H7 (cell line): ENCODE results near the gene B9D1. TPM values are rescaled to one million over a fixed set of nuclear protein-coding genes. Genes with fewer than 3 reads are reported as not detected.

Experiments used
- DNase-seq: peaks from one replicate; pipeline ENCODE4 v3.0.0; 2012
- H3K27me3 ChIP-seq: 2 replicates; pipeline ENCODE4 v1.6.0; 2011; ENCODE audit warnings: mild to moderate bottlenecking, low read length; ENCODE audit not compliant: control insufficient read depth, insufficient read depth
- H3K36me3 ChIP-seq: replicated peaks from 2 replicates; pipeline ENCODE4 v1.5.1; 2011; ENCODE audit warnings: low read length; ENCODE audit not compliant: control insufficient read depth, insufficient read depth
- H3K4me3 ChIP-seq: 2 replicates; pipeline ENCODE4 v1.5.1; 2011; ENCODE audit warnings: low read depth, mild to moderate bottlenecking, control low read depth, low read length, moderate library complexity; ENCODE audit not compliant: insufficient read depth
- total RNA-seq: library from RNA; depleted of rRNA; stranded (reverse); fragments of >200 nt; shearing (Covaris generic); gene quantifications from 2 replicates; pipeline ENCODE4 v1.2.3, GENCODE V29; 2014; rRNA removed

B9D1 gene
- total RNA-seq, 1 experiment from 2014 or later = 61.5 TPM

DNA sequence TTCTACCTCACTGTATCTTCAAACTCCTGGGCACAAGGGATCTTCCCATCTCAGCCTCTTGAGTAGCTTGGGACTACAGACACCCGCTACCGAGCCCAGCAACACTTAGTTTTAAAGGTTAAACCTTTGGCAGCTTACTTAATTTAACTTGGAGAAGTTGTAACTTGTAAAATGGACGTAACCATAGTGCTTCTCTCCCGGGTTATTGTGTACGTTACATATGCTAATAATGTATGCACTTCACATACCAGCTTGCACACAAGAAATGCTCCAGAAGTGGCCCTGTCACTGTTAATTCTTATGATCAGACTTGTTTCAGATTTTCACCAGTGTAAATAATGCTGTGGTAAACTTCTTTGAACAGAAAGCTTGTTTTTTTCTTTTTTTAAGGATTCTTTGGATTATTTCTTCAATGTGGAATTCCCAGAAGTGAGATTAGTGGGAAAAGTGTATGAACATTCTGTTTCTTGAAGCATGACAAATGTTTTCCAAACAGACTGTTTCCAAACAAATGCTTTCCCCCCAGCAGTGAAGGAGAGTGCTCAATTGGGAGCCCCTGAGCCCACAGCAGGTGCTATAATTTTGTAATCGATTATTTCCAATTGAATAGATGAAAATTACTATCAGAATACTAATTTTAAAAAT lies 63.8 kb downstream of the B9D1 start:
- H3K27me3 ChIP-seq = no peaks in the 10 kb centered on the region
- no peaks in the 10 kb centered on the region; the same call in 1 of the 2 replicates for H3K36me3 ChIP-seq
- DNase-seq = no peak
- H3K4me3 ChIP-seq = no peak overlapping the region

DNA sequence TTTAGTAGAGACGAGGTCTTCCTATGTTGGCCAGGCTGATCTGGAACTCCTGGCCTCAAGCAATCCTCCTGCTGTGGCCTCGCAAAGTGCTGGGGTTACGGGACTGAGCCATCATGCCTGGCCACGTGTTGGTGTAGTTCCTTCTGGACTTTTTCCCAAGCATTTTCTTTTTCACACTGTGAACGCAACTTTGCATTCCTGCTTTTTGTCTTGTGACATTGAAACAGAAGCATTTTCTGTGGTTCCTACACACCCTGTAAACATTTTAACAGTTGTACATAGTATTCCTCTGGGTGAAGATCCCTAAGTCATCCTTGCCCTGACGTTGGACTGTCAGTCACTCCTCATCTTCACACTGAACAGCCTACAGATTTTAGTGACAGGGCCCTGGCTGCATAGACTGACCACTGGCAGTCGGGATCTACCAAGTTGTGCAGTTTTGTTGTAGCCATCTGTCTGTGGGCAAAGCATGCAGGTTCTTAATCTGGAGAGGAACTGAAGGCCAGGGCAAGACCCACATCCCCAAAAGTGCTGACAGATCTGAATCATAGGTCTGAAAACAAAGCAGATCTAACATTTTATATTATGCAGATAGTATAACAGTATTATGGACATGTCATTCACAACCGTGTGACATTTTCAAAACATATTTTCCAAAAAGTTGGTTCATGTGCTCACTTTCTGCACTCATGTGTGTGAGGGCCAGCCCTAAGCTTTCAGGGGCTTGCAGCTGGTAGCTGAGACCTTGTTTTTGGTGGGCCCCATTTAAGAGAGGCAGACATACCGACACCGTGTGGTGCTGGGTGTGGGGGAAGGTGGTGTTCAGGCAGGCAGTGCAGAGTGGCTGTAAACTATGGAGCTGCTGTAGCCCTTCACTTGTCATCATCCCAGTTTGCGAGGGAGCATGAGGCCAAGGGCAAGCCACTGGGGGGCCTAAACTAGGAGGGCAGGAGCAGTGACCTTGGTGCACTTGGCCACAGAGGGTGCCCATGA lies 65.4 kb downstream of the B9D1 start:
- DNase-seq = no peak
- no peaks in the 10 kb centered on the region for H3K36me3 ChIP-seq
- H3K4me3 ChIP-seq = no peak overlapping the region
- H3K27me3 ChIP-seq = no peaks in the 10 kb centered on the region

DNA sequence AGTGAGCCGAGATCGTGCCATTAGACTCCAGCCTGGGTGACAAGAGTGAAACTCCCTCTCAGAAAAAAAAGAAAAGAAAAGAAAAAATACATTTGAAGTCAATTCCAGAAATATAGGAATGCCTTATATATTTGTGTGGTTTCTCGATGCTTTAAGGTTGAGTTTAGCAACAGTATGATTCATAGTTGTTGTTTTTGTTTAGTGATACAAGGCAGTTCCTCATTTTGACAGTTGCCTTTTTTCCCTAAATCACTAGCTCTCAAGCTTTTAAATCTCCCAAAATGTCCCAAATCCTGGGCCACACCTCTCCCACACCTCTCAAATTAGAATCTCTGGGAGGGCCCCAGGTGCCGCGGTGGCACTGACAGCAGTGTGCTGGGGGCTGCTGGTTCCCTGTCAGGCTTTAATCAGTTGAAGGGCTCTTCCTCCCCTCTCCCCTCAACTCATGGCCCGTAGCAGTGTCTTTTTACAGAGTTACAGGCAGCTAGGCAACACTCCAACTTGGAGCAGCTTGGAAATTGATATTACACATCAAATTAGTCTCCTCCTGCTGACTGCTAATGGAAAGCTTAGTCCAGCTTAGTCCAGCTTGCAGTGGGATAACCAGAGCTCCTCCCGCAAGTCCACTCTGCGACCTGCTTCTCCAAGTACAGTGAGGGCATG lies 66.9 kb downstream of the B9D1 start:
- no peak for DNase-seq

DNA sequence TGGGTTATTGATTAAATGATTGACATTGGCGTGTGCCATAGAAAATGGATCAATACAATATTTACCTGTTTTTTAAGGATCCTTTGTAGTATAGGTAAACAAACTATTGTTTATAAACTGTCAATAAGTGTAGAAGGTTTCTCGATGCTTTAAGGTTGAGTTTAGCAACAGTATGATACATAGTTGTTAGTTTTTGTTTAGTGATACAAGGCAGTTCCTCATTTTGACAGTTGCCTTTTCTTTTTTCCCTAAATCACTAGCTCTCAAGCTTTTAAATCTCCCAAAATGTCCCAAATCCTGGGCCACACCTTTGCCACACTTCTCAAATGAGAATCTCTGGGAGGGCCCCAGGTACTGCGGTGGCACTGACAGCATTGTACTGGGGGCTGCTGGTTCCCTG lies 68.1 kb downstream of the B9D1 start:
- Histone ChIP-seq H3K27me3 (no peaks in the 10 kb centered on the region), H3K4me3 (no peak overlapping the region), H3K36me3 (no peaks in the 10 kb centered on the region)
- DNase-seq = no peak

More for the DNA sequence above, 66.9 kb downstream of the B9D1 start:
- Histone ChIP-seq H3K27me3 (no peaks in the 10 kb centered on the region), H3K36me3 (no peaks in the 10 kb centered on the region), H3K4me3 (no peak overlapping the region)

Other genes starting within 250 kb of the B9D1 start
- not detected in 2 replicates for gene GRAPL, start 235.1 kb downstream of the B9D1 start, total RNA-seq
- 23.7 and 30.3 TPM in 2 replicates for gene EPN2, start 125.4 kb downstream of the B9D1 start, total RNA-seq
- gene MAPK7, start 15.8 kb upstream of the B9D1 start, total RNA-seq = 26.1 and 30.4 TPM in 2 replicates
- gene MFAP4, start 24.5 kb upstream of the B9D1 start, total RNA-seq = 22.2 and 24.8 TPM in 2 replicates
- gene RNF112, start 48.5 kb upstream of the B9D1 start, total RNA-seq = 2.3 and 3.0 TPM in 2 replicates
- gene SLC47A1, start 171.1 kb upstream of the B9D1 start, total RNA-seq = 11.6 and 13.0 TPM in 2 replicates